IPS-11a (cell line): ENCODE data around the gene ATCAY.
"Not testable (repeated sequence)": the region's sequence is repeated elsewhere in the genome, so short reads cannot be mapped to it uniquely, and the experiment has no call there.

Experiments
- H3K4me3 ChIP-seq: one replicate; pipeline ENCODE4 v1.5.1; 2013; ENCODE audit warnings: low read depth, low read length, control low read depth

Gene ATCAY

DNA sequence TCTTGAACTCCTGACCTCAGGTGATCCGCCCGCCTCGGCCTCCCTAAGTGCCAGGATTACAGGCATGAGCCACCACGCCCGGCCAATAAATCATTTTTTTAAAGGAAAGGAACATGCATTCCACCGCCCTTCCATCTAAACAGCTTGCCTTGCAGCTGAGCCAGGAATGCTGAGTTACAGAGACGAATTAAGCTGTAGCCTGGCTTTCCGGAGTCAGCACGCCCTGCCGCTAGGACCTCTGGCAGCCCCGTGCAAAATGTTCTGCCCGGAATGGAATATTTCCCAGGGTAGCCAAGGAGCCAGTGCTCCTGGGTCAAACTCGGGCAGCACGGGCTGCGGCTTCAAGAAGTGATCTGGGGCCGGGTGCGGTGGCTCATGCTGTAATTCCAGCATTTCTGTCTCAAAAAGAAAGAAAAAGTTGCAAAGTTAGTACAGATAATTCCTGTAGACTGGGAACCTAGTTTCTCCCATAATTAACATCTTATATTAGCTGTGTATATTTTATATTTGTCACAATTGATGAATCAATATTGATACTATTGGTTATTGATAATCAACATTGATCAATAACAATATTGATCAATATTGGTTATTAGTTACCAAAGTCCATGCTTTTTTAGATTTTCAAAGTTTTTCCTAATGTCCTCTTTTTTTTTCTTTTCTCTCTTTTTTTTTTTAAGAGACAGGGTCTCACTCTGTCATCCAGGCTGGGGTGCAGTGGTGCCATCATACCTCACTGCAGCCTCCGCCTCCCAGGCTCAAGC is 19.2 kb downstream of the ATCAY start:
- no peak overlapping the region for H3K4me3 ChIP-seq

DNA sequence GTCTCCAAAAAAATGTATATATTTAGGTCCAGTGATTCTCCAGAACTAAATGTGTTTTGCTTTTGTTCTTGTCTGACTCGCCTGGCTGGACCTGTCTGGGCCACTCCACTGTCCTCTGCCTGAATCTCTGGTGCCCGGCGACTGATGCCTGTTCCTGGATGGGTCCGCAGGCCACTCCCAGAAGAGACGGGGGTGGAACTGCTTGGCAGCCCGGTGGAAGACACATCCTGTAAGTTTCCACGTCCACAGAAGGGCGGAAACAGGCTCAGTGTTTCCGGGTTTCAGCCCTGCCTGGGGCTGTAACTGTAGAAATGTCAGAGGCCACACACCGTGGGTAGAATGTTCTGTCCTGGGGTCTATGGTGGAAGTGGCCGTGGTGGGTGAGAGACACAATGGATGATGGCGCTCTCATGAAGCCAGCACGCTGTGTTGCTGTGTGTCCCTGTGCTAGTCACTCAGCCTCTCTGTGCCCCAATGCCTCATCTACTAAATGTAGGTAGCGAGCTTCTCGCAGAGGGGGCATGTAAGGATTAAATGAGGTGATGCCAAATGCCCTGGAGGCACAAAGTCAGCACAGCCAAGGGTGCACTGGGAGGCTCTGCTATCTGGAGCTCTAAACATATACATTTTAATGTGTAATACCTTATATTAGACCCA is 22.0 kb downstream of the ATCAY start:
- no peak overlapping the region for H3K4me3 ChIP-seq

DNA sequence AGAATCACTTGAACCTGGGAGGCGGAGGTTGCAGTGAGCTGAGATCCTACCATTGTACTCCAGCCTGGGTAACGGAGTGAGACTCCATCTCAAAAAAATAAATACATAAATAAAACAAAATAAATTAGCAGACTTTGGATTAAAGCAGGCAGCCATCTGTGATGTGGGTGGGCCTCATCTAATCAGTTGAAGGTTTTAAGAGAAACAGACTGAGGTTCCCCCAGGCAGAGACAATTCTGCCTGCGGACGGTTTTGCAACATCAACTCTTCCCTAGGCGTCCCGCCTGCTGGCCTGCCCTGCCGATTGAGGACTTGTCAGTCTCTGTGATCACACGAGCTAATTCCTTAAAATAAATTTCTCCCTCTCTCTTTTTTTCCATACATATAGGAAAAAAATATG is 23.7 kb downstream of the ATCAY start:
- H3K4me3 ChIP-seq = no peak overlapping the region

DNA sequence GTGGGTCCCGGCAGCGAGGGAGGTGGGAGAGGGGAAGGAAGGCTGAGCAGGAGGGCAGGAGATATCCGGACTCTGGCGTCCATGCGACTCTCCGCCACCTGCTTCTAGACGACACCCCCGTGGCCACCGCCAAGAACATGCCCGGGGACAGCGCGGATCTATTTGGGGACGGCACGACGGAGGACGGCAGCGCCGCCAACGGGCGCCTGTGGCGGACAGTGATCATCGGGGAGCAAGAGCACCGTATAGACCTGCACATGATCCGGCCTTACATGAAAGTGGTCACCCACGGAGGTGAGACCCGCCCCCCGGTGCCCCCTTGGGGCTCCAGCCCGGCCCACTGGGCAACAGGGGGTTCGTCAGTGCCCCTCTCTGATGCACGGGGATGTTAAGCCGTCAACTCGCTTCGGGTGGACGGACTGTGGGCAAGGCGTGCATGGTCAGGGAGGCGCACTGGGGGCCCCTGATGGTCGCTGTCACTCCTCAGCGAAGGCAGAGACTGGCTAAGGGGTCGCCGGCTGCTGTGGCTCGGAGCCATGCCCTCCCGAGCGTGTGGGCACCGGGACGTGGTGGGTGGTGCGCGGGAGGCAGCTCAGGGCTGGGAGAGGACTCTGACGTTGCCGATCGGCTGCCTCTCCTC is 27.3 kb downstream of the ATCAY start:
- no peak overlapping the region for H3K4me3 ChIP-seq

DNA sequence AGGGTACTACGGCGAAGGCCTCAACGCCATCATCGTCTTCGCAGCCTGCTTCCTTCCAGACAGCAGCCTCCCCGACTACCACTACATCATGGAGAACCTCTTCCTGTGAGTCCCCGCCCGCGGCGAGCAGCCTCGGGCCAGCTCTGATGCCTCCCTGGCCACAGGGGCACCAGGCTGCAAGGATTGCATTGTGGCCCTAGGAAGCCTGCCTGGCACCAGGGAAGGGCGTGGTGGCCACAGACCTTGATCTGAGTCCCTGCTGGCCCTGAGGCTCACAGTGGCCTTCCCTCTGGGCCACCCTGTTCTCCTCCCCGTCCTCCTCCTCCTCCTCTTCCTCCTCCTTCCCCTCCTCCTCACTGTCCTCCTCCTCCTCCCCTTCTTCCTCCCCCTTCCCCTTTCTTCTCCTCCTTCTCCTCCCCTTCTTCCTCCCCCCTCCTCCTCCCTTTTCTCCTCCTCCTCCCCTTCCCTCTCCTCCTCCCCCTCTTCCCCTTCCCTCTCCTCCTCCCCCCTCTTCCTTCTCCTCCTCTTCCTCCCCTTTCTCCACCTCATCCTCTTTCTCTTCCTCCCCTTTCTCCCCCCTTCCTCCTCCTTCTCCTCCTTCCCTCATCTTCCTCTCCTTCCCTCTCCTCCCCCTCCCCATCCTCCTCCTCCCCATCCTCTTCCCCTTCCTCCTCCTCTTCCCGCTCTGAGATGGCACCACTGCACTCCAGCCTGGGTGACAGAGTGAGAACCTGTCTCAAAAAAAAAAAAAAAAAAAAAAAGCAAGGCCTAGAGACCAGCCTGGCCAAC is 28.0 kb downstream of the ATCAY start:
- H3K4me3 ChIP-seq = no peak overlapping the region

DNA sequence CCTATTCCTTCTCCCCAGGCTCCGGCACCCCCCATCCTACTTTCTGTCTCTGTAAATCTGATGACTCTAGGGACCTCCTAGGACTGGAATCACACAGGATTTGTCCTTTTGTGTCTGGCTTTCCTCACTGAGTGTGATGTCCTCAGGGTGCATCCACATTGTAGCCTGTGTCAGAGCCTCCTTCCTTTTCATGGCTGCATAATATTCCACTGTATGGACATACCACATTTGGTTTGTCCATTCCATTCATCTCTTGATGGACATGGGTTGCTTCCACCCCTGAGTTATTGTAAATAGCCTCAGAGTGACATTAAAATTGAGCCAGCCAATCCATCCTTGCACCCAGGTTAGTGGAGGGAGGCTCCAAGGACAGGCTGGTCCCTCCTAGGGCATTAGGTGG is 29.6 kb downstream of the ATCAY start:
- no peak overlapping the region for H3K4me3 ChIP-seq

DNA sequence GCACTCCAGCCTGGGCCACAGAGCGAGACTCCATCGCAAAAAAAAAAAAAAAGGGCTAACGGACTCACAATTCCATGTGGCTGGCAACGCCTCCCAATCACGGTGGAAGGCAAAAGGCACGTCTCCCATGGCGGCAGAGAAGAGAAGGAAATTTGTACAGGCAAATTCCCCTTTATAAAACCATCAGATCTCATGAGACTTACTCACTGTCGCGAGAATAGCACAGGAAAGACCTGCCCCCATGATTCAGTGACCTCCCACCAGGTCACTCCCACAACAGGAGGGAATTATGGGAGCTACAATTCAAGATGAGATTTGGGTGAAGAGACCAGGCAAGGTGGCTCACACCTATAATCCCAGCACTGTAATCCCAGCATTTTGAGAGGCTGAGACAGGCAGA is 33.7 kb downstream of the ATCAY start:
- H3K4me3 ChIP-seq = no peak overlapping the region

DNA sequence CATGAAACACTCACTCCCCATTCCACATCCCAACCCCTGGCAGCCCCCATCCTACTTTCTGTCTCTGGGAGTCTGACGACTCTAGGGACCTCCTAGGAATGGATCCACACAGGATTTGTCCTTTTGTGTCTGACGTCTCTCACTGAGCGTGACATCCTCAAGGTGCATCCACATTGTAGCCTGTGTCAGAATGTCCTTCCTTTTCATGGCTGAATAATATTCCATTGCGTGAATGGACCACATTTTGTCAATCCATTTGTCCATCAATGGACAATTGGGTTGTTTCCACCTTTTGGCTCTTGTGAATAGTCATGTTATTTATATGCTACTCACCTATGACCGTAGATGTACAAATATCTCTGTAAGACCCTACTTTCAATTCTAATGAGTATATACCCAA is 35.5 kb downstream of the ATCAY start:
- H3K4me3 ChIP-seq = no peak overlapping the region

DNA sequence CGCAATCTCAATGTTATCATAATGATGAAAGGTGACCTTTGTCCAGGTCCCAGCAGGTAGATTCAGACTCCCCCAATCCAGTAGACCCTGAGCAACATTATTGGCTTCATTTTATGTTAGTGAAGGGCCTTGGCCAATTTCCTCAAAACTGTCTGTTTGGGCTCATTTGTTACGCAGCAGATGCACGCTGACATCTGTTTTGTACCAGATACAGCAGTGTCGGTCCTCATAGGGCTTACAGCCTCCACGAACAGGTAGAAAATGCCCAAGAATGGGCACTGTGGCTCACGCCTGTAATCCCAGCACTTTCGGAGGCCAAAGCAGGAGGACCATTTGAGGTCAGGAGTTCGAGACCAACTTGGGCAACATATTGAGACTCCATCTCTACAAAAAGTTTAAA is 39.3 kb downstream of the ATCAY start:
- no peak overlapping the region for H3K4me3 ChIP-seq

DNA sequence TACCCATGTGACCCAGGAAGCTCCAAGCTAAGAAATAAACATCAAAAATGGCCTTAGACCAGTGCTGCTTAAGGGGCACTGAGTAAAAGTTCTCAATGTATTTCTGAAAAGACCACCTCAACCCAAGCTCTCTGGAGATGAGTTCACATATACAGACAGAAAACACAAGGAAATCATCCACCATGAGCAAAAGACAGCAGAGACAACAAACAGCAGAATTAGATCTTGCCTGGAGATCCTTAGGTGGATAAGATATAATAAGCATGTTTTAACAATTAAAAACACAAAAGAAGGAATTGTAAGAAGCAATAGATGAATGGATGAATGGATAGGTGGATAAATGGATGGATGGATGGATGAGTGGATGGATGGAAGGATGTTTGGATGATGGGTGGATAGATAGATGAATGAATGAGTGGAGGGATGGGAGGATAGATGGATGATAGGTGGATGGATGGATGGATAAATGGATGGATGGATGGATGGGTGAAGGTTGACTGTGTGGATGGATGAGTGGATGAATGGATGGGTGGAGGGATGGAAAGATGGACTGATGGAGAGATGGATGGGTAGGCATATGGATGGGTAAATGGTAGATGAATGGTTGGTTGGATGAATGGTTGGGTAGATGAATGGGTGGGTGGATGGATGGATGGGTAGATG is 42.7 kb downstream of the ATCAY start:
- no peak overlapping the region for H3K4me3 ChIP-seq

DNA sequence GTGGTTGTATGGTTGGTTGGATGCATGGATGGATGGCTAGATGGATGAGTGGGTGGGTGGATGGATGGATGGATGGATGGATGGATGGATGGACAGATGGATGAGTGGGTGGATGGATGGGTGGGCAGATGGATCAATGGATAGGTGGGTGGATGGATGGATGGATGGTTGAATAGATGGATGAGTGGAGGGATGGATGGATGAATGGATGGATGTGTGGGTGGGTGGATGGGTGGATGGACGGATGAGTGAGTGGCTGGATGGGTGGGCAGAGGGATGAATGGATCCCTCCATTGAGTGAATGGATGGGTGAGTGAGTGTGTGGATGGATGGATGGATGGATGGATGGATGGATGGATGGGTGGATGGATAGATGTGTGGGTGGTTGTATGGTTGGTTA is 43.4 kb downstream of the ATCAY start:
- H3K4me3 ChIP-seq = no peak overlapping the region

DNA sequence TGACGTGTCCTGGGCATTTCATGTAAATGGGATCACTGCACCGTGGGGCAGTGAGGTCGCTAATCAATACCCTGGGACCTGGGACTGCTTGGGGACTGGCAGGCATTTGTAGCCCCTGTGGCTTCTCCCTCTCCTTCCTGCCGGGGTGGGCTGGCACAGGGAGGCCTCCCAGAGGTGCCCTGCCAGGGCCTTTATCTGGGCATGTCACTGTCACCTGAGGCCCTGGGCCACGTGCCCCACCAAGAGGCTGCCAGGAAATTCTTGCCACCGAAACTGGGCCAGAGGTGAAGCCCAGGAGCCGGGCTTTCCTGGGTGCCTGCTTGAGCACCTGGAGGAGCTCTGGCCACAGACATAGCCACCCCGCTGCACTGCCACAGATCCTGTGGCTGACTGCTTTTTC is 50.6 kb downstream of the ATCAY start:
- no peak overlapping the region for H3K4me3 ChIP-seq

DNA sequence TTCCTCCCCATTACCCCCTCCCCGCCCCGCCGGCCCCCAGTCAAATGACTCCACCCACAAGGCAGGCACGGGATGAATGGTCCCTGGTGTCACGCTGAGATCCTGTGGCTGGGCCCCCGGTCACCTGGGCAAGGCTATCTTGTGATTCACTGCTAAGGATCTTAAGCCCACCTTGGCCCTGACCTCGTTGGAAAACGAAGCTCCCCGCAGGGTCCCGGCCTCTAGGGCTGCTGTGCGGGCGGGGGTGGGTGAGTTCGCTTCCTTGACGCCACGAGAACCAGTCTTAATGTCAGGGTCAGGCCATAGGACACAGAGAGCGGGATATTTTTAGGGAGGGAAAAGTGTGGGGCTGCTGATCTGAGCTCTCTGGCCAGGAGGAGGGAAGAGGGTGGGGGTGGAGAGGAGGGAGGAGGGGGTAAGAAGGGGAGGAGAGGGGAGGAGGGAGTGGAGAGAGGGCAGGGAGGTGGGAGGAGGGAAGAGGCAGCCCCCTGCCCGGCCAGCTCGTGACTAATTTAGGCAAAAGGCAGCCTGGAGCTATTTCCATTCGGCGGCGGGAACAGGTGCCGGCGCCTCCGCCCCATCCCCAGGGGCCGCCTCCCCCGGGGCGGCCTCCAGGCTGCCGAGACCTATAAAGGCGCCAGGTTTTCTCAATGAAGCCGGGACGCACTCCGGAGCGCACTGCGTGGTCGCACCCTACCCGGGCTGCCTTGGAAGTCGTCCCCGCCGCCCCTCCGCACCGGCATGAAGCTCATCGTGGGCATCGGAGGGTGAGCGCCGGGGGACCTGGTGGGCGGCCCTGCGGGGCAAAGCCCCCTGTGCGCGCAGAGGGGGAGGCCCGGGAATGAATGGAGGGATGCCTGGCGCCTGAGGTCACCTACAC is 52.7 kb downstream of the ATCAY start, which contains the start of gene NMRK2:
Gene NMRK2 (plus strand): TSS at position 139 of the 880 bp plus-strand sequence. CDS start 603 bp downstream, at position 742.
- H3K4me3 ChIP-seq = peak within 1 kb of the TSS; percentile 78

DNA sequence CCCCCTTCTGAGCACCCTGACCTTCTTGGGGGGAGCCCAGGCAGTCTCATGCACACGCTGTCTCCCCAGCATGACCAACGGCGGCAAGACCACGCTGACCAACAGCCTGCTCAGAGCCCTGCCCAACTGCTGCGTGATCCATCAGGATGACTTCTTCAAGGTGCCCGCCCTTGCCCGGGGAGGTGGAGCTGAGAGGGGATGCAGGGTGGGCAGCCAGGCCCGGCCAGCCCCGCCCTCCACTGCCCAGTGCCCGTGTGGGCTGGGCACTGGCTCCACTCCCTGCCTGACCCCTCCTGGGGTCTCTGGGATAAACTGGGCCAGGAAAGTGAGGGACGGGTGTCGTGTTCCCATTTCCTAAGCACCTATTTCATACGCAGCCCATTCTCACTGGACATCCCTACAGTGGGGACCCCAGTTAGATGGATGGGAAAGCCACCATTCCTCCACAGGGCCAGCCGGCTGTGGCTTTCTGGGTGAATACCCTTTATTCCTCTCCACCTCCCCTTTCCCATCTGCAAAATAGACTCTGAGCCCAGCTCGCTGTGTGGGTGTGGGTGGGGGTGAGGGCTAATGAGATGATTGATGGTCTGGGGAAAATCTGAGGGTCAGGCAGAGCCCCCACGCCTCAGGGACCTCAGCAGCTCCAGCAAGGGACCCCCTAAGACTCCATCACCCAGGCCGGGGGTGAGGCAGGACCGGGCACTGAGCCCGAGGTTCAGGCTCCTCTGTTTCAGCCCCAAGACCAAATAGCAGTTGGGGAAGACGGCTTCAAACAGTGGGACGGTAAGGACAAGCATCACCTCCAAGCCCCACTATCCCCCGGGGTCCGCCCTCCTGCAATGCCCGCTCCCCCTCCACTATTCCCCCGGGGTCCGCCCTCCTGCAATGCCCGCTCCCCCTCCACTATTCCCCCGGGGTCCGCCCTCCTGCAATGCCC is 56.3 kb downstream of the ATCAY start:
- no peak overlapping the region for H3K4me3 ChIP-seq

DNA sequence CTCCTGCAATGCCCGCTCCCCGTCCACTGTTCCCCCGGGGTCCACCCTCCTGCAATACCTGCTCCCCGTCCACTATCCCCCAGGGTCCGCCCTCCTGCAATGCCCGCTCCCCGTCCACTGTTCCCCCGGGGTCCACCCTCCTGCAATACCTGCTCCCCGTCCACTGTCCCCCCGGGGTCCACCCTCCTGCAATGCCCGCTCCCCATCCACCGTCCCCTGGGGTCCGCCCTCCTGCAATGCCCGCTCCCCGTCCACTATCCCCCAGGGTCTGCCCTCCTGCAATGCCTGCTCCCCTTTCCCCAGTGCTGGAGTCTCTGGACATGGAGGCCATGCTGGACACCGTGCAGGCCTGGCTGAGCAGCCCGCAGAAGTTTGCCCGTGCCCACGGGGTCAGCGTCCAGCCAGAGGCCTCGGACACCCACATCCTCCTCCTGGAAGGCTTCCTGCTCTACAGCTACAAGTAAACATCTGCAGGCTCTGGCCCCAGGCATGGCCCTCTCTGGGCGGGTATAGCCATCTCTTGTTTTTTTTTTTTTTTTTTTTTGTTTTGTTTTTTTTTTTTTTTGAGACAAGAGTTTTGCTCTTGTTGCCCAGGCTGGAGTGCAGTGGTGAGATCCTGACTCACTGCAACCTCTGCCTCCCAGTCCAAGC is 57.9 kb downstream of the ATCAY start:
- H3K4me3 ChIP-seq = not testable (repeated sequence)

DNA sequence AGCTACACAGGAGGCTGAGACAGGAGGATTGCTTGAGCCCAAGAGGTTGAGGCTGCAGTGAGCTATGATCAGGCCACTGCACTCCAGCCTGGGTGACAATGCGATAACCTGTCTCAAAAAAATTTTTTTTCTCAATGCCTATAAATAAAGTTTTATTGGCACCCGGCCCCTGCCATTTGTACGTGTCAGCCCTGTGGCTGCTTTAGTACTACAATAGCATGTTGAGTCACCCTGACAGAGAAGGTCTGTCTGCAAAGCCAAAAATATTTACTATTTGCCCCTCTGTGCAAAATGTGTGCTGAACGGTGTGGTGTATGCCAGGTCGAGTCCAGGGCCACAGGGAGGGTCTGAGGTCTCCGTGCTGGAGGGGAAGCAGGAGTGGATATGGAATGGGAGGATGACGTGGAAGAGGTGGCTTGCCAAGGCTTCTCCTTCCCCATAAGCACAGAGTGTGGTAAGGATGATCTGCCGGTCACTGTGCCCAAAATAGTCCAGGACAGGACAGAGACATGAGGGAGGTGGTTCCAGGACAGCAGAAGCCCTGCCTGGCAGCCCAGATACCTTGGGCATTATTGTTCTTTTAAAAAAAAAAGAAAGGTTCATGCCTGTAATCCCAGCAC is 62.4 kb downstream of the ATCAY start:
- no peak overlapping the region for H3K4me3 ChIP-seq

DNA sequence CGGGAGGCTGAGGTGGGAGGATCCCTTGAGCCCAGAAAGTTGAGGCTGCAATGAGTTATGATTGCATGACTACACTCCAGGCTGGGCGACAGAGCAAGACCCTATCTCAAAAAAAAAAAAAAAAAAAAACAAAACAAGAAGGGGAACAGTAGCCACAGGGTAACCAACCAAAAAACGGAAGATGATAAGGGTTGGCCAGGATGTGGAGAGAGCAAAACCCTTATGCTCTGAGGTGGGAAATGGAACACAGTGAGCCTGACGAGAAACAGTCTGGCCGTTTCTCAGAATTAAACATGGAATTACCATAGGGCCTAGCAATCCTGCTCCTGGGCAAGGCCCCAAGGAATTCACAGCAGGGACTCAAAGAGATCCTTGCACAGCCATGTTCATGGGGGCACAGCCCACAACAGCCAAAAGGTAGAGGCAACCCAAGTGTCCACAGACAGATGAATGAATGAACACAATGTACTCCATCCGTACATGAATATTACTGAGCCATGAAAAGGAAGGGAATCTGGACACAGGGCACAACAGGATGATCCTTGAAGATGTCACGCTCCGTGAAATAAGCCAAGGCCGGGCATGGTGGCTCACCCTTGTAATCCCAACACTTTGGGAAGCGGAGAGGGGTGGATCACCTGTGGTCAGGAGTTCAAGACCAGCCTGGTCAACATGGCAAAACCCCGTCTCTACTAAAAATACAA is 63.7 kb downstream of the ATCAY start:
- H3K4me3 ChIP-seq = no peak overlapping the region
